Mesendoderm (in vitro differentiated cells): ENCODE measurements around the gene SSX5. TPM values are rescaled to one million over a fixed set of nuclear protein-coding genes. Genes with fewer than 3 reads are reported as not detected.
"Not testable (repeated sequence)": the region's sequence is repeated elsewhere in the genome, so short reads cannot be mapped to it uniquely, and the experiment has no call there.

Experiments
- DNase-seq: peaks from one replicate; pipeline ENCODE4 v3.0.0; 2013
- H2AK5ac ChIP-seq: 2 replicates; pipeline ENCODE4 v1.6.1; 2013; ENCODE audit warnings: low read length, inconsistent platforms
- H2BK120ac ChIP-seq: 2 replicates; pipeline ENCODE4 v1.6.1; 2013; ENCODE audit warnings: low read depth, mild to moderate bottlenecking, low read length, moderate library complexity, mixed read lengths
- H2BK15ac ChIP-seq: replicated peaks from 2 replicates; pipeline ENCODE4 v1.6.1; 2013; ENCODE audit warnings: low read depth, mild to moderate bottlenecking, moderate library complexity
- H2BK5ac ChIP-seq: 2 replicates; pipeline ENCODE4 v1.6.1; 2013; ENCODE audit warnings: low read length, inconsistent platforms
- H3K18ac ChIP-seq: 2 replicates; pipeline ENCODE4 v1.6.1; 2013; ENCODE audit warnings: mild to moderate bottlenecking, low read length, mixed read lengths
- H3K23ac ChIP-seq: one replicate; pipeline ENCODE4 v1.6.1; 2013; ENCODE audit warnings: low read length
- H3K27ac ChIP-seq: 2 replicates; pipeline ENCODE4 v1.5.1; 2013; ENCODE audit warnings: low read depth, mild to moderate bottlenecking, inconsistent platforms, low read length, moderate library complexity
- H3K27me3 ChIP-seq: 2 replicates; pipeline ENCODE4 v1.6.1; 2013; ENCODE audit warnings: low read length, control low read depth, mild to moderate bottlenecking, inconsistent platforms; ENCODE audit not compliant: insufficient read depth, poor library complexity
- H3K36me3 ChIP-seq: 2 replicates; pipeline ENCODE4 v1.6.1; 2013; ENCODE audit warnings: low read length, inconsistent platforms; ENCODE audit not compliant: control insufficient read depth, insufficient read depth
- H3K4ac ChIP-seq: one replicate; pipeline ENCODE4 v1.6.1; 2013; ENCODE audit warnings: low read depth, mild to moderate bottlenecking, low read length, moderate library complexity
- H3K4me1 ChIP-seq: 2 replicates; pipeline ENCODE4 v1.6.1; 2013; ENCODE audit warnings: low read depth, low read length, inconsistent platforms; ENCODE audit not compliant: control insufficient read depth
- H3K4me2 ChIP-seq: 2 replicates; pipeline ENCODE4 v1.6.1; 2013; ENCODE audit warnings: low read length
- H3K4me3 ChIP-seq: 2 replicates; pipeline ENCODE4 v1.5.1; 2013; ENCODE audit warnings: mild to moderate bottlenecking, low read length
- H3K56ac ChIP-seq: one replicate; pipeline ENCODE4 v1.6.1; 2013; ENCODE audit warnings: low read length
- H3K79me1 ChIP-seq: 2 replicates; pipeline ENCODE4 v1.6.1; 2013; ENCODE audit warnings: low read length, inconsistent platforms
- H3K79me2 ChIP-seq: 2 replicates; pipeline ENCODE4 v1.6.1; 2013; ENCODE audit warnings: mild to moderate bottlenecking, low read length; ENCODE audit not compliant: control insufficient read depth, insufficient read depth
- H3K9ac ChIP-seq: 2 replicates; pipeline ENCODE4 v1.6.1; 2013; ENCODE audit warnings: low read length, inconsistent platforms
- H4K5ac ChIP-seq: one replicate; pipeline ENCODE4 v1.6.1; 2013; ENCODE audit warnings: low read length
- H4K8ac ChIP-seq: one replicate; pipeline ENCODE4 v1.6.1; 2013; ENCODE audit warnings: low read depth, mild to moderate bottlenecking, control low read depth, low read length, moderate library complexity
- WGBS: extraction: QIAGEN DNeasy Blood & Tissue Kit; methylation state at CpG from one replicate; pipeline ENCODE4 v1.1.7; 2013; ENCODE audit warnings: low lambda C conversion rate, missing lambda C conversion rate; ENCODE audit not compliant: insufficient coverage; ENCODE audit errors: extremely low coverage; 5-methylcytosine and 5-hydroxymethylcytosine counted together
- polyA plus RNA-seq, 2 experiments: library from polyadenylated mRNA; stranded (reverse); fragments of 200-250 nt; gene quantifications; one replicate each; pipeline ENCODE4 v1.2.3, GENCODE V29; 2013

SSX5 gene
- 0.04 TPM for polyA plus RNA-seq (2013, experiment 1 of 2)
- polyA plus RNA-seq (2013, experiment 2 of 2), result not detected

GRCh38 chrX:48196745-48197201 is at the start of gene SSX5:
Gene SSX5, minus strand, starts transcription at chrX:48196795. Its CDS starts 1,437 bp downstream, at chrX:48195358.
- H2BK5ac ChIP-seq, result no peak within 1 kb of the TSS
- H3K23ac ChIP-seq, result no peak within 1 kb of the TSS
- no peak for DNase-seq
- no peak within 1 kb of the TSS for H2BK15ac ChIP-seq
- H3K9ac ChIP-seq, result no peak within 1 kb of the TSS
- no peaks in the 10 kb centered on the region for H3K36me3 ChIP-seq
- WGBS, result no CpG with 5 or more reads among the region's 12 CpGs
- no peak within 1 kb of the TSS for H3K56ac ChIP-seq
- H3K4me3 ChIP-seq, result no peak within 1 kb of the TSS
- no peaks in the 10 kb centered on the region for H3K4me1 ChIP-seq
- no peak within 1 kb of the TSS for H4K8ac ChIP-seq
- no peak within 1 kb of the TSS for H3K27ac ChIP-seq
- no peak within 1 kb of the TSS for H3K18ac ChIP-seq
- no peak within 1 kb of the TSS for H4K5ac ChIP-seq
- H3K79me1 ChIP-seq, result no peaks in the 10 kb centered on the region
- no peaks in the 10 kb centered on the region for H3K27me3 ChIP-seq
- H3K79me2 ChIP-seq, result no peaks in the 10 kb centered on the region
- no peak within 1 kb of the TSS for H2AK5ac ChIP-seq
- no peak within 1 kb of the TSS for H3K4ac ChIP-seq
- no peak within 1 kb of the TSS for H3K4me2 ChIP-seq
- H2BK120ac ChIP-seq, result no peak within 1 kb of the TSS

- H2BK120ac ChIP-seq, H3K4me1 ChIP-seq, H3K4ac ChIP-seq, H3K4me3 ChIP-seq, H3K27ac ChIP-seq, H3K79me1 ChIP-seq, H3K36me3 ChIP-seq, H2AK5ac ChIP-seq, H3K27me3 ChIP-seq, H4K8ac ChIP-seq, H3K56ac ChIP-seq, H3K9ac ChIP-seq, DNase-seq, H3K18ac ChIP-seq, H3K23ac ChIP-seq, H3K79me2 ChIP-seq, H4K5ac ChIP-seq, H2BK5ac ChIP-seq, H3K4me2 ChIP-seq, H2BK15ac ChIP-seq: not testable (repeated sequence)
- WGBS, result no CpG with 5 or more reads among the region's 4 CpGs
Measured at GRCh38 chrX:48224196-48224595, 27.6 kb upstream of the SSX5 start.

GRCh38 chrX:48214341-48214740 is 17.7 kb upstream of the SSX5 start:
- not testable (repeated sequence) for H4K8ac ChIP-seq, H3K79me1 ChIP-seq, H3K36me3 ChIP-seq, H3K9ac ChIP-seq, DNase-seq, H3K27me3 ChIP-seq, H2BK120ac ChIP-seq, H4K5ac ChIP-seq, H2AK5ac ChIP-seq, H3K4me3 ChIP-seq, H2BK5ac ChIP-seq, H3K56ac ChIP-seq, H3K27ac ChIP-seq, H3K79me2 ChIP-seq, H3K4me2 ChIP-seq, H2BK15ac ChIP-seq, H3K18ac ChIP-seq, H3K23ac ChIP-seq, H3K4me1 ChIP-seq, H3K4ac ChIP-seq
- no CpG with 5 or more reads among the region's 4 CpGs for WGBS

GRCh38 chrX:48190024-48190423 is 6.6 kb downstream of the SSX5 start:
- peak; percentile 47 for DNase-seq
- H3K79me1 ChIP-seq, H3K9ac ChIP-seq, H3K56ac ChIP-seq, H3K36me3 ChIP-seq, H3K4me1 ChIP-seq, H3K23ac ChIP-seq, H3K4ac ChIP-seq, H2AK5ac ChIP-seq, H4K8ac ChIP-seq, H3K18ac ChIP-seq, H2BK120ac ChIP-seq, H3K27ac ChIP-seq, H2BK15ac ChIP-seq, H3K4me3 ChIP-seq, H4K5ac ChIP-seq, H2BK5ac ChIP-seq, H3K79me2 ChIP-seq, H3K4me2 ChIP-seq, H3K27me3 ChIP-seq: not testable (repeated sequence)
- no CpG with 5 or more reads among the region's 5 CpGs for WGBS

- not testable (repeated sequence) for H2BK5ac ChIP-seq, H4K5ac ChIP-seq, H2AK5ac ChIP-seq, H3K79me1 ChIP-seq, H3K4me1 ChIP-seq, H3K27ac ChIP-seq, DNase-seq, H3K4me2 ChIP-seq, H2BK15ac ChIP-seq, H3K9ac ChIP-seq, H3K4ac ChIP-seq, H3K56ac ChIP-seq, H3K79me2 ChIP-seq, H3K4me3 ChIP-seq, H4K8ac ChIP-seq, H3K18ac ChIP-seq, H3K36me3 ChIP-seq, H2BK120ac ChIP-seq, H3K23ac ChIP-seq, H3K27me3 ChIP-seq
- WGBS, result no CpG with 5 or more reads among the region's 5 CpGs
Measured at GRCh38 chrX:48181882-48182281, 14.7 kb downstream of the SSX5 start.

- no peak overlapping the region for H2AK5ac ChIP-seq
- H3K23ac ChIP-seq, result no peak overlapping the region
- H3K4me1 ChIP-seq, result no peaks in the 10 kb centered on the region
- H3K56ac ChIP-seq, result no peak overlapping the region
- no peak overlapping the region for H3K4me2 ChIP-seq
- no peak overlapping the region for H3K9ac ChIP-seq
- no peaks in the 10 kb centered on the region for H3K27me3 ChIP-seq
- no peaks in the 10 kb centered on the region for H3K79me2 ChIP-seq
- H2BK15ac ChIP-seq, result no peak overlapping the region
- WGBS, result no CpG with 5 or more reads among the region's 4 CpGs
- H3K79me1 ChIP-seq, result no peaks in the 10 kb centered on the region
- H3K4me3 ChIP-seq, result no peak overlapping the region
- no peak overlapping the region for H3K4ac ChIP-seq
- H3K27ac ChIP-seq, result no peak overlapping the region
- no peak for DNase-seq
- H3K18ac ChIP-seq, result no peak overlapping the region
- H2BK5ac ChIP-seq, result no peak overlapping the region
- H2BK120ac ChIP-seq, result no peak overlapping the region
- H4K5ac ChIP-seq, result no peak overlapping the region
- no peak overlapping the region for H4K8ac ChIP-seq
- H3K36me3 ChIP-seq, result no peaks in the 10 kb centered on the region
Measured at GRCh38 chrX:48180811-48181210, 15.8 kb downstream of the SSX5 start.
